ENCODE measurements around the gene ANKIB1.

GRCh38 chr7:92221766-92222165 is 24.0 kb upstream of the ANKIB1 start:
- TF ChIP-seq CTCF (optimal IDR thresholded peaks at IDR 0.05 in 1 of 3, IDR thresholded peaks at IDR 0.05 in 1 of 3, conservative IDR thresholded peaks at IDR 0.05 in 1 of 3; ENCODE audit: extremely low read depth in 1 of 3, insufficient read depth in 2 of 3, low read length in 3 of 3) (no peak), EZH2 (IDR thresholded peaks at IDR 0.05; ENCODE audit: low read length) (no peak)
